ENCODE data around the gene EED.

- TF ChIP-seq CTCF (IDR thresholded peaks at IDR 0.05) (no peak), JUN (CRISPR knock-in tag; IDR thresholded peaks at IDR 0.05) (no peak), ZBTB21 (CRISPR knock-in tag; IDR thresholded peaks at IDR 0.05; ENCODE audit: borderline replicate concordance) (no peak), MAX (CRISPR knock-in tag; IDR thresholded peaks at IDR 0.05) (no peak), RELA (CRISPR knock-in tag; IDR thresholded peaks at IDR 0.05; ENCODE audit: borderline replicate concordance) (no peak), FOXP1 (CRISPR knock-in tag; IDR thresholded peaks at IDR 0.05; ENCODE audit: borderline replicate concordance) (no peak), MLX (CRISPR knock-in tag; IDR thresholded peaks at IDR 0.05) (no peak)
These were observed 25.1 kb downstream of the EED start for GRCh38 chr11:86269645-86270044.
